GM19035 (cell line): ENCODE results near the gene SELP.

ENCODE experiments used
- ATAC-seq: cut with Tn5 transposase; IDR thresholded peaks from one replicate; pipeline ENCODE4 v1.9.1; 2021; ENCODE audit not compliant: unreplicated experiment

Gene SELP

GRCh38 chr1:169577981-169578738 is 51.8 kb downstream of the SELP start:
- no peak for ATAC-seq

- no peak for ATAC-seq
These were observed 53.0 kb downstream of the SELP start for GRCh38 chr1:169576935-169577331.

- ATAC-seq: no peak
These were observed 53.5 kb downstream of the SELP start for GRCh38 chr1:169576241-169576934.

- no peak for ATAC-seq
These were observed 55.6 kb downstream of the SELP start for GRCh38 chr1:169574336-169574735.

GRCh38 chr1:169572187-169572586 is 57.7 kb downstream of the SELP start:
- no peak for ATAC-seq

- ATAC-seq: no peak
These were observed 58.5 kb downstream of the SELP start for GRCh38 chr1:169571450-169571849.

GRCh38 chr1:169570172-169570574 is 59.8 kb downstream of the SELP start:
- ATAC-seq: no peak

GRCh38 chr1:169568497-169568896 is 61.4 kb downstream of the SELP start:
- no peak for ATAC-seq

- ATAC-seq: no peak
These were observed 64.3 kb downstream of the SELP start for GRCh38 chr1:169565335-169566271.

GRCh38 chr1:169563650-169564049 is 66.3 kb downstream of the SELP start:
- no peak for ATAC-seq

- ATAC-seq: no peak
These were observed 66.8 kb downstream of the SELP start for GRCh38 chr1:169563019-169563615.

- no peak for ATAC-seq
These were observed 68.2 kb downstream of the SELP start for GRCh38 chr1:169561692-169562091.

GRCh38 chr1:169557131-169557530 is 72.8 kb downstream of the SELP start:
- no peak for ATAC-seq

GRCh38 chr1:169550294-169550693 is 79.6 kb downstream of the SELP start:
- ATAC-seq: peak; percentile 69

GRCh38 chr1:169548282-169548681 is 81.6 kb downstream of the SELP start:
- ATAC-seq: no peak

- ATAC-seq: peak; percentile 75
These were observed 83.6 kb downstream of the SELP start for GRCh38 chr1:169546087-169546995.

GRCh38 chr1:169545472-169545871 is 84.5 kb downstream of the SELP start:
- no peak for ATAC-seq

- no peak for ATAC-seq
These were observed 90.7 kb downstream of the SELP start for GRCh38 chr1:169538998-169539871.
